ENCODE measurements around the gene TEX19.
"Not testable (repeated sequence)": the region's sequence is repeated elsewhere in the genome, so short reads cannot be mapped to it uniquely, and the experiment has no call there.

TEX19 gene

GRCh38 chr17:82338858-82339633, 20.0 kb upstream of the TEX19 start:
- no peak for DNase-seq (ENCODE audit: low read depth)

- no peak for DNase-seq (ENCODE audit: low read depth)
These were observed 19.1 kb upstream of the TEX19 start for GRCh38 chr17:82339634-82340580.

GRCh38 chr17:82342361-82343079, 16.5 kb upstream of the TEX19 start:
- DNase-seq (ENCODE audit: low read depth), result no peak

- DNase-seq (ENCODE audit: low read depth), result no peak
These were observed 15.5 kb upstream of the TEX19 start for GRCh38 chr17:82343560-82343959.

- no peak for DNase-seq (ENCODE audit: low read depth)
These were observed 14.7 kb upstream of the TEX19 start for GRCh38 chr17:82344175-82344907.

GRCh38 chr17:82345151-82345976, 13.7 kb upstream of the TEX19 start:
- DNase-seq (ENCODE audit: low read depth), result no peak

GRCh38 chr17:82346342-82347300, 12.4 kb upstream of the TEX19 start:
- DNase-seq (ENCODE audit: low read depth), result no peak

- DNase-seq (ENCODE audit: low read depth), result not testable (repeated sequence)
These were observed 11.1 kb upstream of the TEX19 start for GRCh38 chr17:82347994-82348393.

- DNase-seq (ENCODE audit: low read depth), result no peak
These were observed 10.6 kb upstream of the TEX19 start for GRCh38 chr17:82348434-82348833.

GRCh38 chr17:82348866-82349265, 10.2 kb upstream of the TEX19 start:
- DNase-seq (ENCODE audit: low read depth), result no peak

- DNase-seq (ENCODE audit: low read depth), result no peak
These were observed 9.8 kb upstream of the TEX19 start for GRCh38 chr17:82349287-82349701.

GRCh38 chr17:82350182-82351030, 8.6 kb upstream of the TEX19 start:
- DNase-seq (ENCODE audit: low read depth), result no peak

GRCh38 chr17:82351254-82351712, 7.8 kb upstream of the TEX19 start:
- no peak for DNase-seq (ENCODE audit: low read depth)

- DNase-seq (ENCODE audit: low read depth), result no peak
These were observed 7.1 kb upstream of the TEX19 start for GRCh38 chr17:82351713-82352488.

- DNase-seq (ENCODE audit: low read depth), result no peak
These were observed 5.6 kb upstream of the TEX19 start for GRCh38 chr17:82353484-82353883.

- DNase-seq (ENCODE audit: low read depth), result no peak
These were observed 4.2 kb upstream of the TEX19 start for GRCh38 chr17:82354804-82355308.

- DNase-seq (ENCODE audit: low read depth), result no peak
These were observed 3.1 kb upstream of the TEX19 start for GRCh38 chr17:82355770-82356427.
